Measurements from ENCODE around the gene SYNGAP1. TPM values are rescaled to one million over a fixed set of nuclear protein-coding genes. Genes with fewer than 3 reads are reported as not detected.

SYNGAP1 gene
- total RNA-seq, 1 donor: 6.9 TPM

GRCh38 chr6:33443619-33444504 is 24.0 kb downstream of the SYNGAP1 start:
- no peak for TF ChIP-seq CTCF (IDR thresholded peaks at IDR 0.05; ENCODE audit: extremely low read depth, low read depth, low read length)
- Histone ChIP-seq H3K9me3 (ENCODE audit: low read depth, low read length) (no peaks in the 10 kb centered on the region), H3K36me3 (ENCODE audit: insufficient read depth, low read length) (peaks cover 65% of the 10 kb centered on the region), H3K79me2 (ENCODE audit: insufficient read depth, low read length) (no peaks in the 10 kb centered on the region), H3K27ac (ENCODE audit: low read depth, low read length) (no peak overlapping the region), H3K4me2 (ENCODE audit: insufficient read depth, low read length) (no peak overlapping the region), H2AFZ (ENCODE audit: low read length) (no peak overlapping the region), H3K4me3 (ENCODE audit: insufficient read depth, low read length) (no peak overlapping the region), H3K4me1 (ENCODE audit: insufficient read depth, low read length) (peaks cover 3% of the 10 kb centered on the region), H4K20me1 (ENCODE audit: insufficient read depth, low read length) (peaks cover 7% of the 10 kb centered on the region), H3K27me3 (ENCODE audit: insufficient read depth, low read length) (no peaks in the 10 kb centered on the region)
- peak; percentile 26 for DNase-seq (ENCODE audit: insufficient read length, low spot score, missing footprints)

- Histone ChIP-seq H3K4me3 (ENCODE audit: insufficient read depth, low read length) (no peak overlapping the region), H4K20me1 (ENCODE audit: insufficient read depth, low read length) (peaks cover 7% of the 10 kb centered on the region), H3K4me2 (ENCODE audit: insufficient read depth, low read length) (no peak overlapping the region), H3K79me2 (ENCODE audit: insufficient read depth, low read length) (no peaks in the 10 kb centered on the region), H3K9me3 (ENCODE audit: low read depth, low read length) (no peaks in the 10 kb centered on the region), H3K36me3 (ENCODE audit: insufficient read depth, low read length) (peaks cover 65% of the 10 kb centered on the region), H2AFZ (ENCODE audit: low read length) (no peak overlapping the region), H3K27ac (ENCODE audit: low read depth, low read length) (no peak overlapping the region), H3K27me3 (ENCODE audit: insufficient read depth, low read length) (no peaks in the 10 kb centered on the region), H3K4me1 (ENCODE audit: insufficient read depth, low read length) (no peaks in the 10 kb centered on the region)
- TF ChIP-seq CTCF (IDR thresholded peaks at IDR 0.05; ENCODE audit: extremely low read depth, low read depth, low read length): no peak
- DNase-seq (ENCODE audit: insufficient read length, low spot score, missing footprints): peak; percentile 67
Measured at GRCh38 chr6:33445119-33445603, 25.3 kb downstream of the SYNGAP1 start.

DNA sequence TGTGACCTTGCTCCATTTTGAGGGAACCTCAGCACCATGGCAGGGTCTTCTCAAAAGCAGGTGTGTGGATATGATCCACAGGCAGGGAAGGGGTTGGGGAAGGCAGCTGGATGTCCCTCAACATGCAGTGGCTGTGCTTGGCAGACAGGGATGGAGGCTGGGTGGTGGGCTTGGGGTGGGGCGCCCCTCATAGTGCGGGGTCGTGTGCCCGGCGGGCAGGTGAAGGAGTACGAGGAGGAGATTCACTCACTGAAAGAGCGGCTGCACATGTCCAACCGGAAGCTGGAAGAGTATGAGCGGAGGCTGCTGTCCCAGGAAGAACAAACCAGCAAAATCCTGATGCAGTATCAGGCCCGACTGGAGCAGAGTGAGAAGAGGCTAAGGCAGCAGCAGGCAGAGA is 26.5 kb downstream of the SYNGAP1 start:
- H3K79me2 ChIP-seq (ENCODE audit: insufficient read depth, low read length): no peaks in the 10 kb centered on the region
- H3K27ac ChIP-seq (ENCODE audit: low read depth, low read length): no peak overlapping the region
- TF ChIP-seq CTCF (IDR thresholded peaks at IDR 0.05; ENCODE audit: extremely low read depth, low read depth, low read length): no peak
- H3K4me2 ChIP-seq (ENCODE audit: insufficient read depth, low read length): no peak overlapping the region
- H3K36me3 ChIP-seq (ENCODE audit: insufficient read depth, low read length): peaks cover 65% of the 10 kb centered on the region
- H3K4me1 ChIP-seq (ENCODE audit: insufficient read depth, low read length): no peaks in the 10 kb centered on the region
- H2AFZ ChIP-seq (ENCODE audit: low read length): no peak overlapping the region
- no peaks in the 10 kb centered on the region for H3K9me3 ChIP-seq (ENCODE audit: low read depth, low read length)
- H4K20me1 ChIP-seq (ENCODE audit: insufficient read depth, low read length): peaks cover 7% of the 10 kb centered on the region
- DNase-seq (ENCODE audit: insufficient read length, low spot score, missing footprints): no peak
- H3K27me3 ChIP-seq (ENCODE audit: insufficient read depth, low read length): no peaks in the 10 kb centered on the region
- H3K4me3 ChIP-seq (ENCODE audit: insufficient read depth, low read length): no peak overlapping the region

- H3K9me3 ChIP-seq (ENCODE audit: low read depth, low read length): no peaks in the 10 kb centered on the region
- no peak overlapping the region for H3K4me3 ChIP-seq (ENCODE audit: insufficient read depth, low read length)
- no peak overlapping the region for H3K4me2 ChIP-seq (ENCODE audit: insufficient read depth, low read length)
- TF ChIP-seq CTCF (IDR thresholded peaks at IDR 0.05; ENCODE audit: extremely low read depth, low read depth, low read length): no peak
- DNase-seq (ENCODE audit: insufficient read length, low spot score, missing footprints): peak; percentile 54
- H3K27me3 ChIP-seq (ENCODE audit: insufficient read depth, low read length): no peaks in the 10 kb centered on the region
- peaks cover 12% of the 10 kb centered on the region for H3K4me1 ChIP-seq (ENCODE audit: insufficient read depth, low read length)
- peaks cover 4% of the 10 kb centered on the region for H4K20me1 ChIP-seq (ENCODE audit: insufficient read depth, low read length)
- H2AFZ ChIP-seq (ENCODE audit: low read length): no peak overlapping the region
- peaks cover 22% of the 10 kb centered on the region for H3K79me2 ChIP-seq (ENCODE audit: insufficient read depth, low read length)
- peaks cover 38% of the 10 kb centered on the region for H3K36me3 ChIP-seq (ENCODE audit: insufficient read depth, low read length)
- no peak overlapping the region for H3K27ac ChIP-seq (ENCODE audit: low read depth, low read length)
Measured at GRCh38 chr6:33450434-33450833, 30.6 kb downstream of the SYNGAP1 start.

Data from osteoblast (primary cell).